ENCODE data around the gene TCAIM. TPM values are rescaled to one million over a fixed set of nuclear protein-coding genes. Genes with fewer than 3 reads are reported as not detected.

The TCAIM gene
- total and polyA plus RNA-seq, 4 donors, result 13.3 to 26.0 (median 23.0) TPM

DNA sequence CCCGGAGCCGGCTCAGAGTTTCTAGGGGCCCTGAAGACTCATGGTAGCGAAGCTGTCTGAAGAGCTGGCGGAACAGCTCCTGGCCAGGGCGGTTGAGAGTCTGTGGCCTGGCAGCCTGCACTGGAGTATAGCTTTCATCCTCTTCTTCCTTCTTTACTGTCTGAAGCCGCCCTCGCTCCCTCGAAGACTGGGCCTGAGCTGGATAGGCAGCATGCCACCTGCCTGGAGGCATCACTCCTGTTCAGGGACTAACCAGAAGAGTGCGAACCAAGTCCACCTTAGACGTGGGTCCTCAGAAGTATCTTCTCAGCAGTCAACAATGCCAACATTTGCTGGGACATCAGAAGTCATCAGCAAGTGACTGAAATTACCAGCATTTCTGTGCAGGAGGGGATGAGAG, 116.8 kb downstream of the TCAIM start:
- ATAC-seq (ENCODE audit: low FRiP score) (no peak), DNase-seq (no peak)
- Histone ChIP-seq H3K4me3 (ENCODE audit: low read length in 2 of 2) (no peak overlapping the region), H3K4me1 (ENCODE audit: control insufficient read depth in 1 of 2, insufficient read depth in 2 of 2, low read length in 2 of 2) (no peaks in the 10 kb centered on the region), H3K9me3 (ENCODE audit: control insufficient read depth, low read length) (no peaks in the 10 kb centered on the region), H3K36me3 (ENCODE audit: control insufficient read depth in 1 of 2, insufficient read depth in 2 of 2, low read length in 1 of 2) (peaks cover 3 to 11% of the 10 kb centered on the region in 2 donors), H3K27me3 (ENCODE audit: control insufficient read depth in 1 of 2, insufficient read depth in 2 of 2, low read length in 1 of 2) (no peaks in the 10 kb centered on the region), H3K27ac (ENCODE audit: low read depth in 1 of 2, low read length in 2 of 2) (no peak overlapping the region)
- 94 to 97% methylated on average over 10 of the region's 10 CpGs for WGBS, 2 donors
- intact Hi-C loops (cut with DNase I), result no loop called here

Other genes starting within 250 kb of the TCAIM start
- not detected for gene TOPAZ1, start 96.9 kb upstream of the TCAIM start, total RNA-seq
- not detected for gene TOPAZ1, start 96.9 kb upstream of the TCAIM start, polyA plus RNA-seq
- gene ZNF445, start 138.9 kb downstream of the TCAIM start, total RNA-seq, result 10 to 100 TPM; 18.6 to 26.4 TPM
- gene ZNF445, start 138.9 kb downstream of the TCAIM start, polyA plus RNA-seq, result 1 to 10 TPM; 4.1 to 6.5 TPM
- gene ZKSCAN7, start 216.4 kb downstream of the TCAIM start, total RNA-seq, result 1 to 10 TPM; 3.5 to 6.2 TPM
- gene ZKSCAN7, start 216.4 kb downstream of the TCAIM start, polyA plus RNA-seq, result 1 to 10 TPM in 1 of 2 donors, under 1 TPM in 1; 0.50 to 2.1 TPM
- gene ZNF660, start 246.2 kb downstream of the TCAIM start, total RNA-seq, result 10 to 100 TPM in 1 of 2 donors, 1 to 10 TPM in 1; 8.1 to 11.5 TPM
- gene ZNF660, start 246.2 kb downstream of the TCAIM start, polyA plus RNA-seq, result 1 to 10 TPM; 1.1 to 1.8 TPM